Measurements from ENCODE around the gene TBC1D22A.

GRCh38 chr22:46942799-46943785 is 180.6 kb downstream of the TBC1D22A start:
- no peak for TF ChIP-seq CTCF (IDR thresholded peaks at IDR 0.05; ENCODE audit: insufficient read depth, low read depth, low read length)
- no peak for TF ChIP-seq EZH2 (IDR thresholded peaks at IDR 0.05; ENCODE audit: insufficient read depth, low read length)

All from astrocyte (in vitro differentiated cells and primary cell).